ENCODE results near the gene PARP16.

The PARP16 gene

DNA sequence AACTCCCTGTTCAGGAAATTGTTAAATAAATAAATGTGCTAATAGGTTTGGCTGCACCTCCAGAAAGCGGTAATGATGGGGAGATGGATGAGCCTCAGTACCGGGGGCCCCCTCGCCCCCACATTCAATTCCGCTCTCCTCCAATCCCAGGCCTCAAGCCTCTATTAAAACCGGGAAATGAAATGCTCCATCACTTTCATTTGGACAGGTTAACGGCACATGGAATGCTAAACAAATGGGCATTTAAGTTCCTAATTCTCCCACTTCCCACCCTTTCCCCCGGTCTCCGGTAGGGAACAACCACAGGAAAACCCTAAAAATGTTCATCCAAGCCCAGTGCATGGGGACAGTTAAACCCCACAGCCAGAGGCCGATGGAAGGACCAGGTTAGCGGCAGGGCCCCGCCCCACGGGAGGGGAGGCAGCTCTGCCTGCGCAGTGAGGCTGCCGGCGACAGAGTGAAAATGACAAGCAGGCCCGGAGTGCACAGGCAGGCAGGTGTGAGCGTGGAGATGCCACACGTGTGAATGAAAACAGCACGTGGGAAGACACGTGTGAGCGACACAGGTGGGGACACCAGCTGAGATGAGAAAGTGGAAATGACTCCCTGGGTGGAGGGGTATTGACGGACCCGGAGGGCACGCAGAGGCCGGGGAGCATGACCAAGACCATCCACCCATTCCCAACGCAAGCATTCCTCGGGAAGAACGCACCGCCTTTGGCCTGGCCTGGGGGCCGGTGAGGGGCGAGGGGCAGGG lies 45.9 kb upstream of the PARP16 start:
- H3K4me3 ChIP-seq (ENCODE audit: low read depth, low read length) = no peak overlapping the region
- no peak for DNase-seq (ENCODE audit: low read depth)
- TF ChIP-seq, protein P1, sequence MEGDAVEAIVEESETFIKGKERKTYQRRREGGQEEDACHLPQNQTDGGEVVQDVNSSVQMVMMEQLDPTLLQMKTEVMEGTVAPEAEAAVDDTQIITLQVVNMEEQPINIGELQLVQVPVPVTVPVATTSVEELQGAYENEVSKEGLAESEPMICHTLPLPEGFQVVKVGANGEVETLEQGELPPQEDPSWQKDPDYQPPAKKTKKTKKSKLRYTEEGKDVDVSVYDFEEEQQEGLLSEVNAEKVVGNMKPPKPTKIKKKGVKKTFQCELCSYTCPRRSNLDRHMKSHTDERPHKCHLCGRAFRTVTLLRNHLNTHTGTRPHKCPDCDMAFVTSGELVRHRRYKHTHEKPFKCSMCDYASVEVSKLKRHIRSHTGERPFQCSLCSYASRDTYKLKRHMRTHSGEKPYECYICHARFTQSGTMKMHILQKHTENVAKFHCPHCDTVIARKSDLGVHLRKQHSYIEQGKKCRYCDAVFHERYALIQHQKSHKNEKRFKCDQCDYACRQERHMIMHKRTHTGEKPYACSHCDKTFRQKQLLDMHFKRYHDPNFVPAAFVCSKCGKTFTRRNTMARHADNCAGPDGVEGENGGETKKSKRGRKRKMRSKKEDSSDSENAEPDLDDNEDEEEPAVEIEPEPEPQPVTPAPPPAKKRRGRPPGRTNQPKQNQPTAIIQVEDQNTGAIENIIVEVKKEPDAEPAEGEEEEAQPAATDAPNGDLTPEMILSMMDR (IDR thresholded peaks at IDR 0.05; ENCODE audit: low read depth, low read length, missing control alignments) = no peak

DNA sequence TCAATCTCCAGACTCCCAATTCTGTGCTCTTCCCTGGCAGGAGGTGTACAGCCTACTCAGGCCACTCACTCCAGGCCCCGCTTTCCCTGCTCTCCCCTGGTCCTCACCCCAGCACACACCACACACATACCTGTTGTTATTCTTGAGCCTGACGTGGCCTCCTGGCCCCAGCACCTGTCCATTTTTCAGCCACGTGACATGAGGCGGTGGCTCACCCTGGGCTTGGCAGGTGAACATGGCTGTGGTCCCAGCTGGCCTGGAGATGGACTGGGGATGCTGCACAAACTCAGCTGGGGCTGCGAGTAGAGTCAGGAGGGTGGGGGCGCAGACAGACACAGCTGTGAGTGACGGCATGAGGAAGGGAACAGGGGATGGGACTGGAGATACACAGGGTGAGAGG lies 45.1 kb upstream of the PARP16 start:
- TF ChIP-seq, protein P1 (IDR thresholded peaks at IDR 0.05; ENCODE audit: low read depth, low read length, missing control alignments) = no peak
- DNase-seq (ENCODE audit: low read depth) = no peak
- H3K4me3 ChIP-seq (ENCODE audit: low read depth, low read length) = no peak overlapping the region

DNA sequence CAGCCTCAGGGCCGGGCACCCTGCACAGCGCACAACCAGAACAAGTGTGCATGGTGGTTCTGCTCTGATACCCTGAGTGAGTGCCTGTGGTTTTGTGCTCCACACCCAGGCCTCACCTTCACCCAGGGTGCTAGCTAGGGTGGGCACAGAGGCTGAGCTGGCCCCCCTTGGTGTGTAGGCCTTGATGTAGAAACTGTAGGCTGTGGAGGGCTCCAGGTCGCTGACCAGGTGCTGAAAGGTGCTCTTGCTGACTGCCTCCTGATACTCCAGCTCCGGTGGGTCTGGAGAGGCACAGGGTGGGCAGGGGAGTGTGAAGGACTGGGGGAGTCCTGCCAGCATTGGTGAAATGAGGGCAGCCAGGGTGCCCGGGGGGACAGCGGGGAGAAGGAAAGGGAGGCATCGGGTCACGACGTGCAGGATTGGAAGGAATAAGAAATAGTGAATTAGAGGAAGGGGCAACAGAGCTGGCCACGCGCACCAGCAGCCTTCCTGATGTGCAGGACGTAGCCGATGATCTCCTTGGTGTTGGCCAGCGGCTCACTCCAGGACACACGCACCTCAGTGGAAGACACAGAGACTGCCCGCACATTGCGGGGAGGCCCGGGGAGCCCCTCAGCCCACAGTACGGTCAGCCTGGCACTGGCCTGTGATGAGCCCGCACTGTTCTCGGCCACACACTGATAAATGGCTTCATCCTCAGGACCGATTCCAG lies 44.4 kb upstream of the PARP16 start:
- DNase-seq (ENCODE audit: low read depth) = no peak
- TF ChIP-seq, protein P1 (IDR thresholded peaks at IDR 0.05; ENCODE audit: low read depth, low read length, missing control alignments) = no peak

DNA sequence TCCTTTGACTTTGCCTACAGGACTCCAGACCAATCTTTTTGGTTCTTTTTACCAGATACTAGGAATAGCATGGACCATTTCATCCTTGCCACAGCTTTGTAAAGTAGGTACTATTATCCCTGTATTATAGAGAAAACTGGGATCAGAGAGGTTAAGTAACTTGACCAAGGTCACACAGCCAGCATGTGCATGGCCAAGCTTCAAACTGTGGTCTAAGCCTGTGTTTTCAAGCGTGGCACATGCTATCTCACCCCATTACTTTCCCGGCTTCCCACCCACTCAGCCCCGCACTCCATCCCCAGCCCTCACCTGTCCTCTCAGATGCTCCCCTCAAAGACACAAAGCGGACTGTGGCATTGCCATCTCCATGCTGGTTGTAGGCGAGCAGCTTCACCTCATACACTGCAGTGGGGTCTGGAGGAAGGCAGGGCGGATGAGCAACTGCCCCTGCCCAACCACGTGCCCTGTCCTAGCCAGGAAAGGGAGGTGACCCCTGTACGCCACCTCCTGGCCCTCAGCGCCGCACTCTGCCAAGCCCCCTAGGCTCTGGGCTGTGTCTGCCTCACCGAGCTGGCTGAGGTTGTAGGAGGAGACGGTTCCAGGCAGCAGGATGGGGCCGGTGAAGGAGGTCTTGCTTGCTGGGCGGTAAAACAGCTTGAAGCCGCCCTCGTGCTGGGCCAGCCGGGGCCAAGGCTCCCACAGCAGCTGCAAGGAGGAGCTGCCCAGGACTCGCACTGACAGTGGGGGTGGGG lies 43.5 kb upstream of the PARP16 start:
- H3K4me3 ChIP-seq (ENCODE audit: low read depth, low read length) = no peak overlapping the region
- DNase-seq (ENCODE audit: low read depth) = no peak
- TF ChIP-seq, protein P1 (IDR thresholded peaks at IDR 0.05; ENCODE audit: low read depth, low read length, missing control alignments) = no peak

More for the DNA sequence above, 44.4 kb upstream of the PARP16 start:
- H3K4me3 ChIP-seq (ENCODE audit: low read depth, low read length) = no peak overlapping the region

DNA sequence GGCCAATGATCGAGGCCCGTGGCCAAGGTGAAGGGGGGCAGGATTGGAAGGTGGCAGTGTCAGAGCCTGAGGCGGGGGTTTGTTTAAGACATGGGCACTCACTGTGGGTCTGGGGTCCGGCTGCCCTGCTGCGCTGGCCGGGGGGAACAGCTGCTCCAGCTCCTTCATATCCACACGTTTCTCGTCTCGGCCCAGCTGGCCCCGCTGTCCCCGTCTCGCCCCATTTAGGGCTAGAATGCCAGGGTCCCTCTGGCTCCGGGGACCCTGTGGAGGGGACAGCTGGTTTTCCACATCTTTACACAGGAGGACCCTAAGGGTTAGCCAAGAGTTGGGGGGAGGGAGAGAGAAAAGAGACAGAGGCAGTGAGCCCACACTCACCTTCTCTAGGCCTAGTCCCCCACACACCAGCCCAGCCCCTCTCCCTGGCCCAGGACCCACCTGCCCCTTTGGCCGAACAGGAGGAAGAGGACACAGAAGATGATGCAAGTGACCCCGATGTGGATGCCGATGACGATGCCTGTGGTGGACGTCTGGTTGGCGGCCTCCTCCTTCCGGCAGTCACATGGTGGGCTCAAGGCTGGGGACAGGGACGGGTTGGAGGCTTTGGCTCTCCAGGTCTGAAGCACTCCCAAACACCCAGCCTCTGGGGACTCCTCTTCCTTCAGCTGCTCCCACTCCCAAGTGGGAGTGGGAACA lies 42.8 kb upstream of the PARP16 start:
- TF ChIP-seq, protein P1 (IDR thresholded peaks at IDR 0.05; ENCODE audit: low read depth, low read length, missing control alignments) = no peak
- DNase-seq (ENCODE audit: low read depth) = no peak
- H3K4me3 ChIP-seq (ENCODE audit: low read depth, low read length) = no peak overlapping the region

DNA sequence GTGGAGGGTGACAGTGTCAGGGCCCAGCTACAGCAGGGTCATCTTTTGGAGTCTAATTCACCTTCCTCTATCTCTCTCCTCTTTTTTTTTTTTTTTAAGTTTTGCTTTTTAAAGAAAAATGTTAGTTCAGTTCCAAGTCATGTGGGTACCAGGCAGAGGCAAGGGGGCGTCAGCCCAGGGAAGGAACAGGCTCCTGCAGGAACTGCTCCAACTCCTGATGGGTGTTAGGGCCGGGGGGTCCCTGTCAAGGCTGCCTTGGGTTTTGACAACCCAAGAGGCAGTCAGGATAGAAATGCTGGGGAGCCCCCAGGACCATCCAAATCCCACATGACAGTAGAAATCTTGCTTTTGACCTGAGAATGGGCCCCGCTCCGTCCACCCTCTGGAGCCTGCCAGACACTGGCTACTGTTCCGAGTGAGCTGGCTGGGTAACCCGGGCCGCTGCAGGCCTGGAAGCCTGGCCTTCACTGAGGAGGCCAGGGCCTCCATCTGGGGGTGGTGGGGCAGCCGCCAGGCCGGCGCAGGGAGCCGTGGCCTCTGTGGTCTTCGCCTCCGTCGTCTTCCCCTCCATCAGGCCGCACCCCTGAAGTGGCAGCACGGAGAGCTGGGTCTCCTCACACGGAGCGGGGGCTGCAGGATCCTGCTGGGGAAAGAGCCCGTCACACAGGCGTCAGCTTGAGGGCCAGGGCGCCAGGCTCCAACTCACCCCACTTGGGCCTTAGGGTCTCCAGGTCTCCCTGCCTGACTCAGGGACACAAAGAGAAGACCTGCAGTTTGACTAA lies 42.0 kb upstream of the PARP16 start:
- TF ChIP-seq, protein P1 (IDR thresholded peaks at IDR 0.05; ENCODE audit: low read depth, low read length, missing control alignments) = no peak
- no peak overlapping the region for H3K4me3 ChIP-seq (ENCODE audit: low read depth, low read length)
- no peak for DNase-seq (ENCODE audit: low read depth)
